HepG2 (cell line): Measurements from ENCODE around the gene NUDCD2. TPM values are rescaled to one million over a fixed set of nuclear protein-coding genes. Genes with fewer than 3 reads are reported as not detected.
A peak's percentile ranks its signal among the peaks of the same experiment; 100 is the strongest.

Experiments
- ARNT2 ChIP-seq: sonication (generic); formaldehyde crosslinking; IDR thresholded peaks from 2 replicates; pipeline ENCODE4 v1.8.0; 2022; ENCODE audit warnings: mild to moderate bottlenecking, low read depth, missing genetic modification reagents, moderate library complexity
- CCAR2 ChIP-seq: fragments of 200-400 bp; formaldehyde crosslinking; optimal IDR thresholded peaks from 2 replicates; pipeline ENCODE3; 2018; ENCODE audit warnings: low read depth, mild to moderate bottlenecking, low read length, moderate library complexity
- NR2F6 ChIP-seq, 2 experiments: IDR thresholded peaks; 2 replicates each; pipeline ENCODE4 v1.6.1; 2016; ENCODE audit warnings: antibody characterized with exemption in 1 of 2, mild to moderate bottlenecking in 1 of 2
- PRDM10 ChIP-seq: sonication (generic); formaldehyde crosslinking; IDR thresholded peaks from 2 replicates; pipeline ENCODE4 v1.4.0; 2020; ENCODE audit warnings: low read depth, missing genetic modification reagents
- RERE ChIP-seq: IDR thresholded peaks from 2 replicates; pipeline ENCODE4 v1.6.1; 2016; ENCODE audit warnings: low read depth, missing genetic modification reagents, missing compliant biosample characterization
- SMC3 ChIP-seq: IDR thresholded peaks from 2 replicates; pipeline ENCODE4 v1.6.1; 2011; ENCODE audit warnings: low read length, improper control_type of control experiment
- ZBTB40 ChIP-seq, 2 experiments: fragments of 450-650 bp in 1 of 2; sonication (generic) in 1 of 2; formaldehyde crosslinking in 1 of 2; IDR thresholded peaks; 2 replicates each; pipeline versions ENCODE4 v1.6.1 to v1.8.0; 2016 to 2022; ENCODE audit warnings: antibody characterized with exemption in 1 of 2, mild to moderate bottlenecking in 1 of 2, missing genetic modification reagents in 1 of 2
- ZNF34 ChIP-seq: sonication (generic); formaldehyde crosslinking; IDR thresholded peaks from 2 replicates; pipeline ENCODE4 v1.4.0; 2020; ENCODE audit warnings: mild to moderate bottlenecking, missing genetic modification reagents, borderline replicate concordance
- ZNF709 ChIP-seq: sonication (generic); formaldehyde crosslinking; IDR thresholded peaks from 2 replicates; pipeline ENCODE4 v1.5.0; 2020; ENCODE audit warnings: mild to moderate bottlenecking, missing genetic modification reagents
- polyA plus RNA-seq, 8 experiments: library from polyadenylated mRNA; depleted of rRNA in 3 of 8; stranded (reverse) in 7 of 8; unstranded in 1 of 8; fragments of >200 nt; fragmentation: Illumina TruSeq in 4 of 8; extraction: Trizol in 4 of 8; gene quantifications; 2 replicates each; pipeline versions ENCODE4 v1.2.1 to v1.2.3, GENCODE V29; 2011 to 2016; ENCODE audit warnings: low read depth in 4 of 8, missing spikeins in 1 of 8, mixed read lengths in 1 of 8; ENCODE audit not compliant: insufficient read depth in 1 of 8
- total RNA-seq, 5 experiments: library from RNA; depleted of rRNA; stranded (reverse); fragments of >200 nt; fragmentation: Illumina TruSeq; extraction: Trizol; gene quantifications; 2 replicates each; pipeline ENCODE4 v1.2.3, GENCODE V29; 2016; ENCODE audit warnings: low read depth in 1 of 5

NUDCD2 gene
- total and polyA plus RNA-seq, 2 of the 13 experiments (the other 11 are each of a cell fraction or from before 2014, with no cell fraction given) = 14.8 to 39.2 TPM

GRCh38 chr5:163505368-163506094, 45.6 kb upstream of the NUDCD2 start, which contains the start of gene MAT2B (continued):
- no peak for TF ChIP-seq ZBTB40 (IDR thresholded peaks at IDR 0.05)
- peak; percentile 75; the same call in 1 of the 2 replicates for TF ChIP-seq ZBTB40 (CRISPR knock-in tag; IDR thresholded peaks at IDR 0.05)
- no peak; the same call in 1 of the 2 replicates for TF ChIP-seq ZNF34 (CRISPR knock-in tag)
- TF ChIP-seq PRDM10 (CRISPR knock-in tag) = no peak
- TF ChIP-seq ARNT2 (CRISPR knock-in tag) = no peak; the same call in 1 of the 2 replicates
- TF ChIP-seq RERE = no peak
- no peak for TF ChIP-seq CCAR2
- TF ChIP-seq NR2F6 (IDR thresholded peaks at IDR 0.05) = peak; percentile 12; the same call in 1 of the 2 replicates
- TF ChIP-seq NR2F6 (CRISPR knock-in tag; IDR thresholded peaks at IDR 0.05) = peak; percentile 32; the same call in 1 of the 2 replicates
- TF ChIP-seq ZNF709 (CRISPR knock-in tag) = peak; percentile 63
- TF ChIP-seq SMC3 = no peak
